H1 (cell line): ENCODE data around the gene ATP9B. TPM values are rescaled to one million over a fixed set of nuclear protein-coding genes. Genes with fewer than 3 reads are reported as not detected.

Experiments
- CTCF ChIA-PET: fragments of 300-600 bp; sonication (Branson Sonifier 250); formaldehyde crosslinking; loops from one replicate; lab custom pipeline; 2021; ENCODE audit not compliant: partially characterized antibody; lab: Charles Lee
- POLR2A ChIA-PET: fragments of 300-600 bp; sonication (Branson Sonifier 250); formaldehyde crosslinking; loops from one replicate; lab custom pipeline; 2021; ENCODE audit warnings: inconsistent platforms; ENCODE audit not compliant: partially characterized antibody; lab: Charles Lee
- DNase-seq, 2 experiments: peaks; one replicate each; pipeline versions ENCODE4 v3.0.0 to v3.0.0-alpha.2; 2010 to 2022; ENCODE audit warnings: low spot score in 2 of 2, low read depth in 1 of 2, mixed read lengths in 1 of 2
- FAIRE-seq: peaks from 2 replicates; lab custom pipeline; 2011; peaks lifted over from hg19 to GRCh38; lab: Jason Lieb, UNC
- H2AFZ ChIP-seq: 2 replicates; pipeline ENCODE4 v1.8.1; 2012; ENCODE audit warnings: low read length, inconsistent platforms
- H2AK5ac ChIP-seq: 2 replicates; pipeline ENCODE4 v1.6.1; 2013; ENCODE audit warnings: low read depth, low read length
- H2BK120ac ChIP-seq: replicated peaks from 2 replicates; pipeline ENCODE3; 2013; ENCODE audit warnings: low read depth, low read length, inconsistent platforms
- H2BK12ac ChIP-seq: 2 replicates; pipeline ENCODE4 v1.6.1; 2013; ENCODE audit warnings: low read depth, low read length
- H2BK15ac ChIP-seq: 2 replicates; pipeline ENCODE4 v1.6.1; 2013; ENCODE audit warnings: low read length
- H2BK20ac ChIP-seq: 2 replicates; pipeline ENCODE4 v1.6.1; 2013; ENCODE audit warnings: low read length
- H2BK5ac ChIP-seq: 2 replicates; pipeline ENCODE4 v1.6.1; 2013; ENCODE audit warnings: low read depth, low read length
- H3K14ac ChIP-seq: 2 replicates; pipeline ENCODE4 v1.6.1; 2013; ENCODE audit warnings: inconsistent platforms; ENCODE audit not compliant: insufficient read length
- H3K18ac ChIP-seq: 2 replicates; pipeline ENCODE4 v1.6.1; 2013; ENCODE audit warnings: low read length; ENCODE audit errors: extremely low read depth
- H3K23ac ChIP-seq: 2 replicates; pipeline ENCODE4 v1.6.1; 2013; ENCODE audit warnings: inconsistent platforms; ENCODE audit not compliant: insufficient read length
- H3K23me2 ChIP-seq: 2 replicates; pipeline ENCODE4 v1.6.1; 2013; ENCODE audit warnings: low read depth, low read length
- H3K27ac ChIP-seq: 2 replicates; pipeline ENCODE4 v1.6.1; 2011; ENCODE audit warnings: low read depth, low read length, inconsistent platforms
- H3K27me3 ChIP-seq, 4 experiments: replicated peaks in 1 of 4; 1 replicate in 1 of 4; 2 replicates in 3 of 4; pipeline versions ENCODE4 v1.6.1 to v1.8.1; 2011 to 2013; ENCODE audit warnings: low read length in 3 of 4, mild to moderate bottlenecking in 3 of 4, inconsistent platforms in 2 of 4, mixed read lengths in 2 of 4, moderate library complexity in 1 of 4; ENCODE audit not compliant: control insufficient read depth in 3 of 4, insufficient read depth in 3 of 4; ENCODE audit errors: extremely low read depth in 1 of 4
- H3K36me3 ChIP-seq, 4 experiments: 2 replicates each; pipeline versions ENCODE4 v1.6.1 to v1.8.1; 2011 to 2013; ENCODE audit warnings: mild to moderate bottlenecking in 4 of 4, low read length in 3 of 4, moderate library complexity in 2 of 4, control low read depth in 1 of 4, inconsistent platforms in 1 of 4; ENCODE audit not compliant: insufficient read depth in 4 of 4, control insufficient read depth in 2 of 4
- H3K4ac ChIP-seq: replicated peaks from 2 replicates; pipeline ENCODE3; 2013; ENCODE audit warnings: low read length, low read depth, mixed read lengths, inconsistent platforms; ENCODE audit not compliant: insufficient read length
- H3K4me1 ChIP-seq, 4 experiments: replicated peaks in 1 of 4; 1 replicate in 1 of 4; 2 replicates in 3 of 4; pipeline versions ENCODE4 v1.6.1 to v1.8.1; 2011 to 2013; ENCODE audit warnings: low read length in 3 of 4, inconsistent platforms in 2 of 4, mixed read lengths in 1 of 4; ENCODE audit not compliant: insufficient read depth in 4 of 4, control insufficient read depth in 3 of 4
- H3K4me2 ChIP-seq, 2 experiments: 2 replicates each; pipeline versions ENCODE4 v1.6.1 to v1.8.1; 2011 to 2013; ENCODE audit warnings: low read depth in 2 of 2, low read length in 2 of 2, control low read depth in 1 of 2, inconsistent platforms in 1 of 2, mild to moderate bottlenecking in 1 of 2; ENCODE audit not compliant: insufficient read depth in 1 of 2
- H3K4me3 ChIP-seq, 4 experiments: fragments of 200-600, 300-600 bp in 1 of 4; sonication (generic), shearing (Covaris generic), sonication (Bioruptor Twin) in 1 of 4; 2 replicates each; pipeline versions ENCODE4 v1.5.1 to v1.8.1; 2011 to 2016; ENCODE audit warnings: low read length in 4 of 4, low read depth in 3 of 4, control low read depth in 2 of 4, inconsistent platforms in 2 of 4, mild to moderate bottlenecking in 2 of 4, mixed read lengths in 1 of 4, moderate library complexity in 1 of 4; ENCODE audit not compliant: insufficient read depth in 2 of 4; ENCODE audit errors: extremely low read depth in 1 of 4
- H3K56ac ChIP-seq: replicated peaks from 2 replicates; pipeline ENCODE3; 2013; ENCODE audit warnings: low read depth, mild to moderate bottlenecking, mixed read lengths, low read length, inconsistent platforms; ENCODE audit not compliant: insufficient read length
- H3K79me1 ChIP-seq: 2 replicates; pipeline ENCODE4 v1.6.1; 2013; ENCODE audit warnings: low read depth, low read length, control low read depth
- H3K79me2 ChIP-seq, 2 experiments: 2 replicates each; pipeline versions ENCODE4 v1.6.1 to v1.8.1; 2012 to 2013; ENCODE audit warnings: low read length in 2 of 2, mild to moderate bottlenecking in 2 of 2, inconsistent platforms in 1 of 2; ENCODE audit not compliant: insufficient read depth in 2 of 2, control insufficient read depth in 1 of 2
- H3K9ac ChIP-seq, 4 experiments: replicated peaks in 1 of 4; 1 replicate in 1 of 4; 2 replicates in 3 of 4; pipeline versions ENCODE4 v1.6.1 to v1.8.1; 2011 to 2013; ENCODE audit warnings: low read depth in 3 of 4, low read length in 3 of 4, control low read depth in 2 of 4, mild to moderate bottlenecking in 2 of 4, moderate library complexity in 2 of 4, inconsistent platforms in 1 of 4; ENCODE audit errors: extremely low read depth in 1 of 4
- H3K9me3 ChIP-seq, 2 experiments: 2 replicates each; pipeline versions ENCODE4 v1.6.1 to v1.8.1; 2012 to 2013; ENCODE audit warnings: mild to moderate bottlenecking in 2 of 2, moderate library complexity in 2 of 2, control low read depth in 1 of 2, inconsistent platforms in 1 of 2, low read depth in 1 of 2, low read length in 1 of 2, mixed read lengths in 1 of 2; ENCODE audit not compliant: insufficient read depth in 2 of 2
- H4K20me1 ChIP-seq, 2 experiments: replicated peaks in 1 of 2; 2 replicates each; pipeline versions ENCODE3 to v1.8.1; 2011 to 2013; ENCODE audit warnings: inconsistent platforms in 2 of 2, low read length in 2 of 2, mild to moderate bottlenecking in 1 of 2; ENCODE audit not compliant: insufficient read depth in 2 of 2, control insufficient read depth in 1 of 2
- H4K5ac ChIP-seq: 2 replicates; pipeline ENCODE4 v1.6.1; 2013; ENCODE audit warnings: low read length, low read depth, mixed read lengths, inconsistent platforms; ENCODE audit not compliant: insufficient read length
- H4K8ac ChIP-seq: 2 replicates; pipeline ENCODE4 v1.8.0; 2013; ENCODE audit warnings: mild to moderate bottlenecking, moderate library complexity, low read length, inconsistent platforms; ENCODE audit not compliant: insufficient read depth; ENCODE audit errors: extremely low read depth
- H4K91ac ChIP-seq: replicated peaks from 2 replicates; pipeline ENCODE3; 2013; ENCODE audit warnings: low read length, mixed read lengths, inconsistent platforms; ENCODE audit not compliant: insufficient read length
- FOSL1 ChIP-seq: IDR thresholded peaks from 2 replicates; pipeline ENCODE4 v1.6.1; 2011; ENCODE audit warnings: mild to moderate bottlenecking, low read depth, low read length, moderate library complexity; ENCODE audit not compliant: insufficient read depth
- GABPA ChIP-seq: IDR thresholded peaks from 2 replicates; pipeline ENCODE4 v1.6.1; 2011; ENCODE audit warnings: mild to moderate bottlenecking, low read length, moderate library complexity, borderline replicate concordance; ENCODE audit not compliant: insufficient read depth
- NANOG ChIP-seq: IDR thresholded peaks from 2 replicates; pipeline ENCODE4 v1.6.1; 2011; ENCODE audit warnings: low read length, low read depth, mild to moderate bottlenecking, inconsistent platforms; ENCODE audit not compliant: insufficient read depth, poor library complexity, severe bottlenecking
- RNF2 ChIP-seq: fragments of 200-900, 300-1000 bp; sonication (generic); IDR thresholded peaks from 2 replicates; pipeline ENCODE4 v1.7.1; 2016; ENCODE audit warnings: borderline replicate concordance, low read depth, mild to moderate bottlenecking, antibody characterized with exemption, low read length; ENCODE audit not compliant: poor library complexity, severe bottlenecking; ENCODE audit errors: missing control alignments
- SAP30 ChIP-seq: fragments of 300-600 bp; sonication (generic); IDR thresholded peaks from 2 replicates; pipeline ENCODE4 v1.7.1; 2012; ENCODE audit warnings: low read length, moderate library complexity, mild to moderate bottlenecking, inconsistent platforms; ENCODE audit not compliant: insufficient read depth, insufficient replicate concordance
- SIN3A ChIP-seq, 2 experiments: IDR thresholded peaks in 1 of 2; conservative IDR thresholded peaks in 1 of 2; 2 replicates each; pipeline ENCODE4 v1.6.1; 2011 to 2012; ENCODE audit warnings: low read length in 2 of 2, improper control_type of control experiment in 1 of 2, low read depth in 1 of 2, mild to moderate bottlenecking in 1 of 2
- SP1 ChIP-seq: IDR thresholded peaks from 2 replicates; pipeline ENCODE4 v1.6.1; 2011; ENCODE audit warnings: low read depth, low read length
- SUZ12 ChIP-seq: fragments of 200-600 bp; sonication (generic); IDR thresholded peaks from 2 replicates; pipeline ENCODE4 v1.6.1; 2012; ENCODE audit warnings: mild to moderate bottlenecking, inconsistent platforms, low read length, moderate library complexity, mixed read lengths
- WGBS, 2 experiments: shearing (Covaris generic) in 1 of 2; methylation state at CpG; one replicate each; pipeline versions ENCODE4 v1.1.6 to v1.1.7; 2013 to 2015; ENCODE audit warnings: low lambda C conversion rate in 2 of 2, mixed read lengths in 2 of 2, inconsistent platforms in 1 of 2, low coverage in 1 of 2, missing lambda C conversion rate in 1 of 2; ENCODE audit not compliant: insufficient replicate concordance in 2 of 2, insufficient coverage in 1 of 2, insufficient read length in 1 of 2; ENCODE audit errors: extremely low coverage in 1 of 2, missing lambda C conversion rate in 1 of 2; 5-methylcytosine and 5-hydroxymethylcytosine counted together
- polyA plus RNA-seq, 7 experiments: library from polyadenylated mRNA; depleted of rRNA in 3 of 7; stranded (reverse) in 5 of 7; unstranded in 2 of 7; fragments of >200 nt in 5 of 7; fragments of 200-250 nt in 2 of 7; gene quantifications; 1 replicate in 5 of 7; 2 replicates in 1 of 7; 4 replicates in 1 of 7; pipeline versions ENCODE4 v1.2.1 to v1.2.3, GENCODE V29; 2011 to 2013; ENCODE audit warnings: missing spikeins in 2 of 7, mixed read lengths in 2 of 7
- total RNA-seq: library from RNA; stranded (reverse); fragmentation: NEBNext Ultra II Directional; extraction: Animal tissue kit (Norgen Biotek cat#: 25700); gene quantifications from 2 replicates; pipeline ENCODE4 v1.2.1, GENCODE V29; 2021
- TF ChIP-seq, protein P1 (sequence below): IDR thresholded peaks from 2 replicates; pipeline ENCODE4 v1.6.1; 2011; ENCODE audit warnings: low read depth, mild to moderate bottlenecking, low read length; ENCODE audit not compliant: insufficient read depth

Gene ATP9B
- total and polyA plus RNA-seq, 2 of the 8 experiments (the other 6 are each of a cell fraction or from before 2014, with no cell fraction given): 15.1 to 21.7 TPM

DNA sequence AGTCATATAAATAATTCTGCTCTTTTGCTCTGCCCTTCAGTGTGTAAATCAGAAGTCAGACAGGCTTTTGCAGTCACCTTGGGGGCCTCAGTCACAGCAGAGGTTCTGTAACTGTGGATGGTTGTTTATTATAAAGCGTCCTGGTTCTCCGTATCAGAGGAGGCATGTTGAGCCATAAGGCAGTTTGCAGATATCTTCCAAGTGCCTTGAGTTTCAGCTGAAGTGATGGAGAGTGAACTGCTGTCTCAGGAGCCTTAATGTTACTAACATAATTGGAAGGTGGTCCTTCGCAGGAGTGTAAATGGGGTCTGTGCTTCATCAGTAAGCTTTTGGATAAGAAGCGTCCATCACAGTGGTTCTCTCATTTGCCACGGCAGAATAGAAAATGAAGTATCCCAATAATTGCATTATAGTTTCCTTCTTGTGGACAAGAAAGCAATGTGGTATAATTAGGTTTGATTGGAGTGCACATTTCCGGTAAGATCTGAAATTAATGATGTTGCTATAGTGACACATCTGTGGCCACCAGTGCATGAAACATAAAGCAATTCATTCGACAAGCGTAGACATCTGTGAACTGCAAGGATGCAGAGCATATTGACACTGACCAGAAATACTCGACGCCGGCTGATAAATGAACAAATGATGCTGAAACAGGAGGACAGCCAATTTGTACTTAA lies 214.1 kb downstream of the ATP9B start:
- Histone ChIP-seq H3K56ac (no peak overlapping the region), H2BK12ac (no peak overlapping the region), H4K20me1 (no peaks in the 10 kb centered on the region), H3K27me3 (no peaks in the 10 kb centered on the region), H3K14ac (no peak overlapping the region), H2BK120ac (no peak overlapping the region), H3K36me3 (no peaks in the 10 kb centered on the region; a peak in 1 of 8 replicates), H3K23ac (no peak overlapping the region), H2AFZ (no peak overlapping the region), H2BK15ac (no peak overlapping the region), H3K79me1 (no peaks in the 10 kb centered on the region), H3K4me3 (no peak overlapping the region), H3K4me1 (no peaks in the 10 kb centered on the region), H3K4ac (no peak overlapping the region), H4K91ac (no peak overlapping the region), H2BK5ac (no peak overlapping the region), H3K27ac (no peak overlapping the region), H3K4me2 (no peak overlapping the region), H4K8ac (no peak overlapping the region), H4K5ac (no peak overlapping the region), H3K79me2 (no peaks in the 10 kb centered on the region), H2AK5ac (no peak overlapping the region), H2BK20ac (no peak overlapping the region), H3K23me2 (no peaks in the 10 kb centered on the region), H3K18ac (no peak overlapping the region), H3K9me3 (no peaks in the 10 kb centered on the region), H3K9ac (no peak overlapping the region)
- ChIA-PET POLR2A (no interaction called here), CTCF (no interaction called here)
- no peak for DNase-seq
- no peak for TF ChIP-seq SAP30
- no peak for TF ChIP-seq SP1
- TF ChIP-seq SIN3A (conservative IDR thresholded peaks at IDR 0.05 in 1 of 2, IDR thresholded peaks at IDR 0.05 in 1 of 2; ENCODE audit: low read depth in 1 of 2, low read length in 2 of 2): no peak
- TF ChIP-seq GABPA: no peak
- no peak for TF ChIP-seq SUZ12
- TF ChIP-seq NANOG: no peak
- TF ChIP-seq, protein P1, sequence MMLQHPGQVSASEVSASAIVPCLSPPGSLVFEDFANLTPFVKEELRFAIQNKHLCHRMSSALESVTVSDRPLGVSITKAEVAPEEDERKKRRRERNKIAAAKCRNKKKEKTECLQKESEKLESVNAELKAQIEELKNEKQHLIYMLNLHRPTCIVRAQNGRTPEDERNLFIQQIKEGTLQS: no peak
- no peak for TF ChIP-seq FOSL1
- no peak for TF ChIP-seq RNF2
- 91% methylated on average over 11 of the region's 11 CpGs; no CpG with 5 or more reads in 1 of the 2 experiments for WGBS, 2 experiments
- FAIRE-seq: no peak
